Dedifferentiated amniotic fluid mesenchymal stem cell (primary cell): ENCODE results near the gene PTPN1.
"Not testable (repeated sequence)": the region's sequence is repeated elsewhere in the genome, so short reads cannot be mapped to it uniquely, and the experiment has no call there.

Source experiments
- DNase-seq: peaks from one replicate; pipeline ENCODE4 v3.0.0-alpha.2; 2016; ENCODE audit errors: extremely low spot score

Gene PTPN1

DNA sequence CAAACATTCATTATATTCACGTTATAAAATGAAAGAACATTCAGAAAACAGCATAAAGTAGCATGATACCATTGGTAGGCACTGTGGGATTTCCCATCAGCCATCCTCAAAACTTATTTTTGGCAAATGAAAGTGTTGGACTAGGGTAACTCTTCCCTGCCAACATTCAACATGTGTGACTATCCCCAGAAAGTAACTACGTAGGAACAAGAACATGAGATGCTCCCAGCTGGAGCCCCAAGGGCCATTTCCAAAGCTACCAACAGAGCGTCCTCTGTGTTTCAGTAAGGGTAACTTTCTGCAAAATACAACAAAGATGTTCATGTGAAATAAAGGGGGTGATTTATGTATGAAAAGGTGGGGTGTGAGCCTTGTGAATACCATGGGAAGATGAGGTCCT, 28.4 kb upstream of the PTPN1 start:
- DNase-seq = no peak

DNA sequence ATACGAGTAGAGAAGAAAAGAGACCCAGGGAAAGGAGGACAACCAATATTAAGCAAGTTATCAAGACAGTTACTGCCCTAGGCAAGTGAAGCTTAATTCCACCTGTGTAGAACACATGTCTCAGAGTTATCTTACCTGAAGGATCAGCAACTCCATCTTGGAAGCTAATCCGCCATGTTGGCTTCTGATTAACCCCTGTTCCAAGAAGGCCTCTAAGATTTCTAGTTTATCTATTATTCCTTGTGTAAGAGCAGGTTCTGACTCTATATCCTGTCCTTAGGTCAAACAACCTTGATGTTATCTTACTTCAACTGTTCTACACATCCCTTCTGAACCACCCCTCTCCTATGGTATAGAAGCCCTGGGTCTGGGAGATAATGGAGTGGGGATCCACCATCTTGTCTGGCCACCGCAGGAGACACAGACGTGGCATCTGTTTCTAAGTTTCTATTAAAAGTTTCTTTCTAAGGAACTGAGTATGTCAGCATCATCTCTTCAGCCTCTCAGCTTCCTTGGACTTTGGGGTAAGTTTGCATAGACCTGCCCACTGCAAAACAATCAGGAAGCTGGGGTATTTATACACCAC, 27.7 kb upstream of the PTPN1 start:
- DNase-seq = no peak

DNA sequence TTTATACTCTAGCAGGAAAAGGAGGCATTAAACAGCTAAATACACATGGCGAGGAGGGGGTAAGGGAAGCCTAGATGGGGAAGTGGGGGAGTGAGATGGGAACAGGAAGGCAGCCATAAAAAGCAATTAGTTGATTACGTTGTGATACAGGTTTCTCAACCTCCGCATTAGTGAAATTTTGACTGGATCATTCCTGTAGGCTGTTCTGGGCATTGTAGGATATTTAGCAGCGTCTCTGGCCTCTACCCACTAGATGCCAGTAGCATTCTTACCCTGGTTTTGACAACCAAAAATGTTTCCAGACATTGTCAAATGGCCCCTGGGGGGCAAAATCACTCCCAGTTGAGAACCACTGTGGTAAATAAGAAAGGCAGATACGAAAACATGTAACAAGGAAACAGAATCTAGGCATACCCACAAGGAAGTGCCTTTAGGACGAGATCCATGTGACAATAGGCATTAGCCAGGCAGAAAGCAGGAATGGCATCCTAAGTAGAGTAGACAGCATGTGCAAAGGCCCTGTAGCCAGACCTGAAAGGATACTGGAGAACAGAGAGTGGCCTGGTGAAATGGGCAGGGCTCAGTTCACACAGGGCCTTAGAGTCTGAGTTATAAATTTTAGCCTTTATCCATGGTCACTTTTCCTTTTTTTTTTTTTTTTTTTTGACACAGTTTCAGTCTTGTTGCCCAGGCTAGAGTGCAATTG, 25.8 kb upstream of the PTPN1 start:
- DNase-seq = no peak

DNA sequence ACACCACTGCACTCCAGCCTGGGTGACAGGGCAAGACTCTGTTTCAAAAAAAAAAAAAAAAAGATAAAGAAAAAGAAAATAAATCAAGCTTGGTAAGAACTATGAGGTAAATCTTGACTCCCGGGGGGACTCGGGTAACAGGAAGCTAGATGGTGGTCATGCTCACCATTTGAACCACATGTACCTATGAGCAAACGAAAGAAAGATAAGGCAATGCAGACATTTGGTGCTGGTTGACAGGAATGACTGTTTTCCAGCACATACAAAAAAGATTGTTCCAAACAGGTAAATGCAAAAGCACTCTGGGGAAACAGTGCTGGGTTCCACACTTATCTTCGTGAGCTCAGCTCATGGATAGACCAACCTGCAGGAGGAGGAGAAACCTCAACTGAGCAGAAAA, 22.8 kb upstream of the PTPN1 start:
- DNase-seq = no peak

DNA sequence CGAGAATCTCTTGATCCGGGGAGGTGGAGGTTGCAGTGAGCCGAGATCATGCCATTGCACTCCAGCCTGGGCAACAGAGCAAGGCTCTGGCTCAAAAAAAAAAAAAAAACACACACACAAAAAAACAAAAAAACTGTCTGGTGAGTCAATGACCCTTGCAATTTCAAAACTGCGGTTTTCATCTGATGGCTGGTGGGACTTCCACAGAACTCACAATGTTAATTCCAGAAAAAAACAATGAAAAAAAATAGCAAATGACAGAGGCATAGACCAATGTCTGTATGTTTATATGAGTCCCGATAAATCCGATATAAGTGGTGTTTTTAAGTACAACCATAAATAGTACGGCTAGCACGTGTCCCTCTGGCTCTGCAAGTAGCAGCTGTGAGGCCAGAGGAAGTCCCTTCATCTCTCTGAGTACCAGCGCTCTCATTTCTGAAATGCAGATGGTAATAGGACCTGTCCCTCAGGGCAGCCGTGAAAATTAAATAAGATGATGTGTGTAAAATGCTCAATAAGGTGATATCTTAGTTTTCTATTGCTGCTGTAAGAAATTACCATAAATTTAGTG, 21.9 kb upstream of the PTPN1 start:
- no peak for DNase-seq

DNA sequence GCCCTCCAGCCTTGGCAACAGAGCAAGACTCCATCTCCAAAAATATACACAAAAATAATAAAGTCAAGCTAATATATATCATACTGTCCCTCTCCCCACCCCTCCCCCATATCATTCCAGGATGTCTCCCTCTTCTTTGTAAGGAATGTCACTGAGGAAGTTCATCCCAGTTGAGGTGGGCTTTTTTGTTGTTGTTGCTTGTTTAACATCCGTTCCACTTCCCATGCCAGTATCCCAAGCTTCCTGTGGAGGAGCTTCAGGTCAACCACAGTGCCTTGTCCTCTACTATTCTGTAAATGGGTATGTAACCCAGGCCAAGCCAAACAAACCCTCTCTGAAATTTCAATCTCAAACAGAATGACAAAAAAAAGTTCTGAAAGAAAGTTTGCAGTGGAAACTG, 19.0 kb upstream of the PTPN1 start:
- no peak for DNase-seq

DNA sequence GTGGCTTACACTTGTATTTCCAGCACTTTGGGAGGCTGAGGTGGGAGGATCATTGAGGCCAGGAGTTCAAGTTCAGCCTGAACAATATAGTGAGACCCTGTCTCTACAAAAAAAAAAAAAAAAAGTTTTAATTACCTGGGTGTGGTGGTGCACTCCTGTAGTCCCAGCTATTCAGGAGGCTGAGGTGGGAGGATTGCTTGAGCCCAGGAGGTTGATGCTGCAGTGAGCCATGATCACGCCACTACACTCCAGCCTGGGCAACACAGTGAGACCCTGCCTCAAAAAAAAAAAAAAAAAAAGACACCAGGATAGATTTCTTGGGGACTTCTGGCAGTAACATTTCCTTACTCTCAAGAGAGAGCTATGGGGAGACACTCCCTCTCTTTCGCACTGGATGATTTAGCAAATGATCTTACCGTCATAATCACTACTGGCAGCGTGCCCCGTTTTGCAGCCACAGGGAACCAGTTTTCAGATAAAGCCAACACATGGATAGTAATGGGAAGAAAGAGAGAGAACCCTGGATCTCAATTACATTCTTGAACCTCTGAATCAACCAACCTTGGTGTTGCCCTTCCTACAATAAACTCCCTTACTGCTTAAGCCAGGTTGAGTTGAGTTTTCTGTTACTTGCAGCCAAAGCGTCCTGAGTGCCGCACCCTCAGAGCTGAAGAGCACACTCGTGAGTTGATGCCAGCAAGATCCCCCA, 18.1 kb upstream of the PTPN1 start:
- DNase-seq = no peak

DNA sequence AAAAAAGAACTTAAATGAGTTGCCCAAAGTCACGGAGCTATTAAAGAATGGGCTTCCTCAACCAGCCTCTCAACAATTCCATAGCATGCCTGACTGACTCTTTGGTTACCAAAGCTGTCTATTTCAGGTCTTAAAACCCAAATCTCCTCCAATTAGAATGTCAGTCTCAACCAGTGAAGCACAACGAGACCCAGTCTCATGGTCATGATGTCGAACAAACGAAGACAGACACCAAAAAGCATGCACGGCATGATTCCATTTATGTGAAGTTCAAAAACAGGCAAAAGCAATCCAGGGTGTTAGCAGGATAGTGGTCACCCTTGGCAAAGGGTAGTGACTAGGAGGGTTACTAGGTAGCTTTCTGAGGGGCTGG, 16.3 kb upstream of the PTPN1 start:
- DNase-seq = no peak

DNA sequence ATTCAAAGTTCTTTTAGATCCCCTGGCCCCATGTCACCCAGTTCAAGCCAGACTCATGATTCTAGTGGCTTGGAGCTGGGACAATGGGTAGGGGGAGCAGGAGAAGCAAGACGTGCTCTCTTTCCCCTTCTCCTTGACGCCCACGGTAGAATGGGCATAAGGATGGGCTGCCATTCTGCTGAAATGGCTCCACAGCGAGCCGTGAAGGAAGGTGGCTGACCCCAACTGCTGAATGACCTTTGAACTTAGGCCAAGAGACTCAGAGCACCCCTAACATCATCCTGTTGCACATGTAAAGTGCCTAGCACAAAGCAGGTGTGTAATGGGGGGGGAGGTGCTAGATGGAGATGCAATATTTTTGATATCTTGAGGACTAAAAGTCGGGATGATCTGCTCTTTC, 15.8 kb upstream of the PTPN1 start:
- no peak for DNase-seq

DNA sequence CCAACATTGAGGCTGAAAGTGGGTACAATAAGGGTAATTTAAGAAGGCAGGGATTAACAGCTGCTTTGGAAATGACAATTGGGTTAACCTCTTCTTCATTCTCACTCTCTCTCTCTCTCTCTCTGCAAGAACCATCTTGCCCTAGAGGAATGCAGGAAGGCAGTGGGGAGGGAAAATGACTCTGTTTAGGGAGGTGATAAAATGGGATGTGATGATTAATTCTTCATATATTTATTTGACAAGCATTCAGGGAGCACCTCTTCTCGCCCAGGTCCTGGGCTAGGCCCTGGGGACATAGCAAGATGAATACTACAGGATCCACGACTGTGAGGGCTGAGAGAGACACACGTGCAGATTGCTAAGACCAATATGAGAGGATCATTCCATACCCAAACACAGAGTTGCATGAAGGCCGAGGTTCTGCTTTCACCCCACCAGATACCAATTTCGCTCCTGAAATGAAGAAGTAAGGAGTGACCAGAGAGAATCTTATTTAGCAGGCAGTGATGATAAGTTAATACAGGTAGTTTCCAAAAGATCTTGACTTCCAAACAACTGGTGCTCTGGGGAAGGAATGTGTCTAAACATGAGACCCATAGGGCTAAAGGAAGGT, 13.3 kb upstream of the PTPN1 start:
- DNase-seq = no peak

DNA sequence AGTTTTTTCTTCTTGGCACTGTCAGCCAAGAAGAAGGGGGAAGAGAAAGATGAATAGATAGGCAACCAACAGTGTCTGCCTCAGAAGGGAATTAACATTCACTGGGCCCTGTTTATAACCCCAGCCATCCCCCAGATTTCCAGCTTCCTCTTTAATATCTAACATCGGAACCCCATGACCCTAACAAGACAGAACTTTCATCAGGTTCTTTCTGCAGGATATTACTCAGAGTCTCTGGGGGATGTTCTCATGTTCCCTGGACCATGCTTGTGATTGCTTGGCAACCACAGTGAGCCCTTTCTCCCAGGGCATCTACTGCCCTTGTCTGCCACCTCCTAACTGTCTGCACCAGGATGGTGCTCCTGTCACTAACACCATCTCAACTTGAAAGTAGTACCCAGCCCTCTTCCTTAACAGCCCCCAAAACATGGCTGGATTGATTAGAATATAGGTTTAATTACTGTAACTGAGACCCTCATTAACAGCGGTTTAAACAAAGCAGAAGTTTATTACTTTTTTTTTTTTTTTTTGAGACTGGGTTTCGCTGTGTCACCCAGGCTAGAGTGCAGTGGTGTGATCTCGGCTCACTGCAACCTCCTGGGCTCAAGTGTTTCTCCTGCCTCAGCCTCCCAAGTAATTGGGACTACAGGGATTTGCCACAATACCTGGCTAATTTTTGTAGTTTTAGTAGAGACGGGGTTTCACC, 12.0 kb upstream of the PTPN1 start:
- DNase-seq = no peak

DNA sequence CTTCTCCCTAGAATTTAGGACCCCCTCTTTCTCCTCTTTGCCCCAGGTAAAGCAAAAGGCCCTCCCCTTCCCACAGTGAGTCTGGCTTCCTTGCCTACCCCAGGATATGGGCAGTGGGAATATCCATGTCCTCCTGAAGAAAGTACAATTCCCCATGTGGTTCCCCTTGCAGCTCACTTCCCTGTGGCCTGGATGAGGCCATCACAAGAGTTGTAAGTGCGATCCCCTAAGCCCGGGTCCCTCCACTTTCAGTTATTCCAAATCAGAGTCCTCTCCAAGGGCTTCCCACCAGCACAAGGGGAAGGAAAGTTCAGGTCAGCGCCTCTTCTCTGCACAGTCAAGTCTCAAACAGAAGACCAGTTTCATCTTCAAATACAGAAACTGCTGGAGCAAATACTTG, 10.2 kb upstream of the PTPN1 start:
- no peak for DNase-seq

DNA sequence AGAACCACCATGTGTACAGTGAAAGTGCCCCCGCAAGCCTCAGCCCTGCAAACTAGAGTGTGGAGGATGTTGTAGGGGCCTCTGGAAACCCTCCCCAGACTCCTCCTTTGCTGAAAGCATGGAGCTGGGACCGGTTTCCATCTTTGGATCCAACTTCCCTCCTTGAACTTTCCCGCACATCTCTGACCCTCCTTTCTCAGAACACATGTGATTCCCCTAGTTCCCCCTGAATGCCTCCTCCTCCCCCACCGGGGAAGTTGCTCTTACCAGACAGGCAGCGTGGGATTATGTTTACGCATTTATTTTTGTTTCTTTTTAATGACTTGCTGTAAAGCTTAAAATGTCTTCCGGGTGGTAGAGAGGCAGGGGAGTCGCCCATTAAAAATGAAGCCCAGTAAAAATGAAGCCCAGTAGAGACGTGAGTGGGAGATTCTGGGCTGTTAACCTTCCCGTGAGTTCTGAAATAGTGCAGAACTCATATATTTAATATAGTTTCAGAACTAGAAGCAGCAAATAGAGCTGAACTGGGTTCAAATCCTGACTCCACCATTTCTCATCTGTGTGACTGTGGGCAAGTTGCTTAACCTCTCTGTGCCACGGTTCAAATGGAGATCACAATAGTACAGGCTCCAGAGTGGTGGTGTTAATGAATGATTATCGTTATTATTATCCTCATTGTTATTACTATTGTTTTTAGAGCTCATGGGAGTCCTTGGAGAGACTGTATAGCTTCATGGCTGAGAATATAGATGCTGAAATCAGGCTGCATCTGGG, 8.0 kb upstream of the PTPN1 start:
- no peak for DNase-seq

DNA sequence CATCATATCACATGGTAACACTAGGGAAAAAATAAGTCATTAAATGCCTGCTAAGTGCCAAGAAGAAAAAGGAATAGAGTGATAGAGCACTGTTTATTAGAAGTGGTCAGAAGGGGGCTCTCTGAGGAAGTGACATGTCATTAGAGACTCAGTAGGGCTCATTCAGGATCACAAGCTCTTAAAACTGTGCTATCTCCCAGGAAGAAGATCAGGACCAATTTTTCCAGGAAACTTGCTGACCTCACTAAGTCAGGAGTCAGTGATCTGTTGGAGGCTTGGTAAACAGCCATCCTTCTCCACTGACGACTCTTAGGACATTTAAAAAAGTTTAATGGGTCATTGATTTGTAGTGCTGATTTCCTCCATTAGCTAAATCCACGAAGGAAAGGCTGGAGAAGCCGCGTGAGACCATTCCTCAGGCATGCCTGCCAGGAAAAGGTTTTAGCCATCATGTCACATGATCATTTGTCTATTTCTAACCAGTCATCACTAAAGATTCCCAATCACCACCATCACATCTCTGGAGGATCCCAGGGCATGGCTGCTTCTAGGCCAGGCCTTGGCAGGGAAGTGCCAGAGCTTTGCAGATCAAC, 5.9 kb upstream of the PTPN1 start:
- no peak for DNase-seq

DNA sequence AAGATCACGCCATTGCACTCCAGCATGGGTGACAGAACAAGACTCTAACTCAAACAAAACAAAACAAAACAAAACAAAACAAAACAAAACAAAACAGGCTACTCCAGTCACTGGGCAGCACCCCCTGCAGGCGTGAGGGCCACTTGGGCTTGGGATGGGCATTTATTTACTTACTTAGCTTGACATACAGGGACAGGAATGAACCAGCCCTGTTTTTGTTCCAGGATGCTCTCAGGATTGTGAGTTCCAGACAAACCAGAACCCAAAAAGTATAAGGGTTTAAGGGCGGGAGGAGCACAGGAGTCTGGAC, 4.0 kb upstream of the PTPN1 start:
- no peak for DNase-seq

DNA sequence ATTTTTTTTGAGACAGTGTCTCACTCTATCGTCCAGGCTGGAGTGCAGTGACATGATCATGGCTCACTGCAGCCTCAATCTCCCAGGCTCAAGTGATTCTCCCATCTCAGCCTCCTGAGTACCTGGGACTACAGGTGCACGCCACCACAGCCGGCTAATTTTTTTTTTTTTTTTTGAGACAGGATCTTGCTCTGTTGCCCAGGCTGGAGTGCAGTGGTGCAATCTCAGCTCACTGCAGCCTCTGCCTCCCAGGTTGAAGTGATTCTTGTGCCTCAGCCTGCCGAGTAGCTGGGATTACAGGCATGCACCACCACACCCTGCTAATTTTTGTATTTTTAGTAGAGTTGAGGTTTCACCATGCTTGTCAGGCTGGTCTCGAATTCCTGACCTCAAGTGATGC, 2.4 kb upstream of the PTPN1 start:
- not testable (repeated sequence) for DNase-seq

DNA sequence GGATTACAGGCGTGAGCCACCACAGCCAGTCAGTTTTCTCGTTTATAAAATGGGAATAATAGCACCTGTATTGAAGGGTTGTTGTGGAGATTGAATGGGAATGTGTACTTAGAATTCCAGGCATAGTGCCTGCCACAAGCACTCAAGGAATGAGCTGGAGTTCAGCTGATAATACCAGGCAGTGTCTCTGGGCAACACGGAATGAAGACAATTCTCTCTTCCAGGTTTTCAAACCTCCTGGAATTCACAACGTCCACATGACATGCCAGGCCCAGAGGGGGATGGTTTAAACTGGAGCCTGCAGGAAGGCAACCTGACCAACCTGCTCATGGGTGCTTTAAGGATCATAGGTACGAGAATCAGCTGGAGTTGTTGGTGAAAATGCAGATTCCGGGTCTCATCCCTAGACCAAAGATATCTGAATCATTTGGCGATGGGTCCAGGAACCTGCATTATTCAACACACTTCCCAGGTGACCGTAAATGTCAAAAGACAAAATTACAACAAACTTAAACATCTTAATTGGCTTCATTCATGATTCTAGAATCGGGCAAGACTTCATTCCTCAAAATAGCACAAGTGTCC, 1.9 kb upstream of the PTPN1 start:
- no peak for DNase-seq

DNA sequence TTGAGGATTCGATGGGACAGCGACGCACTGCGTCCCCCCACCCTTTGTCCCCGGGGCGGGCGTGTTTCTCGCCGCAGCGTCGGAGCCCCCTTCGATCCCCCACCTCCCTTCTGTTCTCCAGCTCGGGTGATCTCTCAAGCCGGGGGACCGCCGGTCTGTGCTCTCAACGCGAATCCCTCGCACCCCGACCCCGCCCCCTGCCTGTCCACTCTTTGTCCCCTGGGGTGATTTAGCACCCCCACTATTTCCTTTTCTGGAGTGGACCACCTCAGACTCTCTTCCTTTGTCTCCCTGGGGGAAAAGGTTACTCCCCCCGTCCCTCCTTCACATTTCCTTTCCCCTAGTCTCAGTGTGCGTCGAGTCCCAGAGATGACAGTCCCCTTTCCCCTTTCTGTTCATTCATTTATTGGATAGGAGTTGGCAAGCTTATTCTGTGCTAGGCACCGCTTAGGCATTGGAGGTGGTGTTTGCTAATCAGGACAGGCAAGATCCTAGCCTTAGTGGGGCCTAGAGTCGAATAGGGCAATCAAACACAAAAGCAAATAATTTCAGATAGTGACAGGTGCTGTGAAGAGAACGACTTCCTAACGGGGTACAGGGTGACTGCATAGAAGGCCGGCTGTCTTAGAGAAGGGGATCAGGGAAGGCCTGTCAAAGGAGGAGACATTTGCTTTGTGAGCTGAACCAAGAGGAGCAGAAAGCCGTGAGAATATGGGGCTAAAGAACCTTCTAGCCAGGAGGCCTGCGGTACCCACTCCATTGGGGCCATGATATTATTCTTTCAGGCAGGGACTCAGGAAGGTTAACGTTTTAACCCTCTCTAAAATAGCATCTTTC, 741 bp downstream of the PTPN1 start:
- no peak for DNase-seq

DNA sequence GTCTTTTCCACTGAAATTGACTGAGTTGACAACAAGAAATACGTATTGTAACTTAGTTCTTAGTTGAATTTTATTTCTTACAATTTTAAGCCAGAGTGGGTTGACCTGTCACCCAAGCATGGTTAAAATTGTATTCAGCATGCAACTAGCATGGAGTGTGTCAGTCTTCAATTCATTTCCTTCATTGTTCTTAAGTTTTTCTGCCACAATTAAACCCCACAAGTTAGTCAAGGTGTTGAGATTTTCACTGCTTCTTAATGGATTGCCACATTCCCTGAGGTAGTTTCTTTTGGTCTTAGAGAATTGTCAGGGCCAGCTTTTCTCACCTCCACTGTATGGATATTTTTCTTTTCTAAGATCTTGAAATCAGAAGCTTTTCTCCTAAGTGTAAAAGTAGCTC, 2.1 kb downstream of the PTPN1 start:
- no peak for DNase-seq
